ENCODE results near the gene WNT9A.

Gene WNT9A

GRCh38 chr1:227953022-227953412 is 5.3 kb upstream of the WNT9A start:
- no peak for DNase-seq

- DNase-seq = no peak
These were observed 4.8 kb upstream of the WNT9A start for GRCh38 chr1:227952374-227953021.

GRCh38 chr1:227951624-227952373 is 4.1 kb upstream of the WNT9A start:
- DNase-seq = no peak

GRCh38 chr1:227950735-227951346 is 3.1 kb upstream of the WNT9A start:
- no peak for DNase-seq

- no peak for DNase-seq
These were observed 2.4 kb upstream of the WNT9A start for GRCh38 chr1:227949954-227950734.

- no peak for DNase-seq
These were observed 1.7 kb upstream of the WNT9A start for GRCh38 chr1:227949341-227949921.

GRCh38 chr1:227948493-227949260 is 945 bp upstream of the WNT9A start:
- DNase-seq = peak; percentile 3

GRCh38 chr1:227947386-227947675 is 401 bp downstream of the WNT9A start:
- DNase-seq = no peak

- DNase-seq = peak; percentile 68
These were observed 927 bp downstream of the WNT9A start for GRCh38 chr1:227946624-227947385.

GRCh38 chr1:227945891-227946623 is 1.7 kb downstream of the WNT9A start:
- no peak for DNase-seq

- DNase-seq = no peak
These were observed 2.5 kb downstream of the WNT9A start for GRCh38 chr1:227944931-227945890.

GRCh38 chr1:227944090-227944930 is 3.4 kb downstream of the WNT9A start:
- DNase-seq = no peak

- no peak for DNase-seq
These were observed 4.2 kb downstream of the WNT9A start for GRCh38 chr1:227943381-227944089.

- no peak for DNase-seq
These were observed 4.9 kb downstream of the WNT9A start for GRCh38 chr1:227942716-227943261.

- no peak for DNase-seq
These were observed 5.6 kb downstream of the WNT9A start for GRCh38 chr1:227942021-227942715.

GRCh38 chr1:227941509-227942020 is 6.2 kb downstream of the WNT9A start:
- DNase-seq = no peak

- no peak for DNase-seq
These were observed 6.9 kb downstream of the WNT9A start for GRCh38 chr1:227940791-227941241.
